ENCODE measurements around the gene TELO2. TPM values are rescaled to one million over a fixed set of nuclear protein-coding genes. Genes with fewer than 3 reads are reported as not detected.

The TELO2 gene
- total RNA-seq, 1 donor from 2014 or later: 110 TPM

DNA sequence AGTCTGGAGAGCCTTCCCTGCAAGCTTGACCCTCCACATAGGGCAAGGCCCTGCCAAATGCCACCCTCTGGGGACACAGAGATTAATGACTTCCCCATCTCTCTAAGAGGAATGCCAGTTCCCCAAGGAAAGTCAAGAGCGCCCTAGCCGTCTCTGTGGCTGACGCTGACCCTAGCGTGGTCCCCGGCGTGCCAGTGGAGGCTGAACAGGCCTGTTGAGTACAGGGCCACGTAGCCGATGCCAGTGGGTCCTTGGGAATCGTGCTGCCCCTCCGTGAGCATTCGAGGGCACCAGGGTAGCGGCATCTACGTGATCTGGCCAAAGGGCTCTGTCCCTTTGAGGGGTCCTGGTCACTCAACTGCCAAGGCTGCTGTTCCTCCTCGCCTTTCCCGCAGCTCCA, 57.5 kb downstream of the TELO2 start:
- H3K4me1 ChIP-seq: peaks cover 16 to 54% of the 10 kb centered on the region in 2 donors
- H3K36me3 ChIP-seq: peaks cover 22 to 37% of the 10 kb centered on the region in 2 donors
- intact Hi-C loops (cut with DNase I): no loop called here

DNA sequence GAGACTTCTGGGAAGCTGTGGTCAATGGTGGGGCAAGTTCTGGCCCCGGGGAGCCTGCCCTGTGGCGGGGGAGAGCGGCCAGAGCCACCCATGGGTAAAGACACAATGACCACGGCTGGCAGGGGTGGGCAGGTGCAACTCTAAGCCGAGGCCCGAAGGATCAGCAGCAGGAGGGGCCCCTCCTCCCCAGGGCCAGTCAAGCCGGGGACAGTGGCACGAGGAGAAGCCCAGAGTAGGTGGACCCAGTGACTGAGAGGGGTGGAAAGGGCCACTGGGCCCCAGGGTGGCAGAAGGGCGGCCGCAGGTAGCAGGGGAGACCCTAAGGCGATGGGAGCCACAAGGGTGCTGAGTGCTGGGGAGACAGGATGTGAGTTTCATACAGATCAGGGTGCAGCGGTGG, 58.0 kb downstream of the TELO2 start:
- H3K4me3 ChIP-seq: no peak overlapping the region
- H3K4me1 ChIP-seq: peaks cover 12 to 51% of the 10 kb centered on the region in 2 donors
- H3K27me3 ChIP-seq: no peaks in the 10 kb centered on the region
- DNase-seq (ENCODE audit: low spot score in 2 of 2): no peak
- H3K36me3 ChIP-seq: peaks cover 27 to 42% of the 10 kb centered on the region in 2 donors
- H3K9me3 ChIP-seq: no peaks in the 10 kb centered on the region
- intact Hi-C loops (cut with DNase I): no loop called here
- TF ChIP-seq, protein P1, sequence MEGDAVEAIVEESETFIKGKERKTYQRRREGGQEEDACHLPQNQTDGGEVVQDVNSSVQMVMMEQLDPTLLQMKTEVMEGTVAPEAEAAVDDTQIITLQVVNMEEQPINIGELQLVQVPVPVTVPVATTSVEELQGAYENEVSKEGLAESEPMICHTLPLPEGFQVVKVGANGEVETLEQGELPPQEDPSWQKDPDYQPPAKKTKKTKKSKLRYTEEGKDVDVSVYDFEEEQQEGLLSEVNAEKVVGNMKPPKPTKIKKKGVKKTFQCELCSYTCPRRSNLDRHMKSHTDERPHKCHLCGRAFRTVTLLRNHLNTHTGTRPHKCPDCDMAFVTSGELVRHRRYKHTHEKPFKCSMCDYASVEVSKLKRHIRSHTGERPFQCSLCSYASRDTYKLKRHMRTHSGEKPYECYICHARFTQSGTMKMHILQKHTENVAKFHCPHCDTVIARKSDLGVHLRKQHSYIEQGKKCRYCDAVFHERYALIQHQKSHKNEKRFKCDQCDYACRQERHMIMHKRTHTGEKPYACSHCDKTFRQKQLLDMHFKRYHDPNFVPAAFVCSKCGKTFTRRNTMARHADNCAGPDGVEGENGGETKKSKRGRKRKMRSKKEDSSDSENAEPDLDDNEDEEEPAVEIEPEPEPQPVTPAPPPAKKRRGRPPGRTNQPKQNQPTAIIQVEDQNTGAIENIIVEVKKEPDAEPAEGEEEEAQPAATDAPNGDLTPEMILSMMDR (IDR thresholded peaks at IDR 0.05): no peak
- peak overlapping the region; percentile 25 to 92 for H3K27ac ChIP-seq

More for the DNA sequence above, 57.5 kb downstream of the TELO2 start:
- TF ChIP-seq, protein P1 (IDR thresholded peaks at IDR 0.05): no peak
- no peak for DNase-seq (ENCODE audit: low spot score in 2 of 2)
- H3K27me3 ChIP-seq: no peaks in the 10 kb centered on the region
- no peaks in the 10 kb centered on the region for H3K9me3 ChIP-seq
- H3K27ac ChIP-seq: peak overlapping the region; percentile 25 to 92
- no peak overlapping the region for H3K4me3 ChIP-seq

DNA sequence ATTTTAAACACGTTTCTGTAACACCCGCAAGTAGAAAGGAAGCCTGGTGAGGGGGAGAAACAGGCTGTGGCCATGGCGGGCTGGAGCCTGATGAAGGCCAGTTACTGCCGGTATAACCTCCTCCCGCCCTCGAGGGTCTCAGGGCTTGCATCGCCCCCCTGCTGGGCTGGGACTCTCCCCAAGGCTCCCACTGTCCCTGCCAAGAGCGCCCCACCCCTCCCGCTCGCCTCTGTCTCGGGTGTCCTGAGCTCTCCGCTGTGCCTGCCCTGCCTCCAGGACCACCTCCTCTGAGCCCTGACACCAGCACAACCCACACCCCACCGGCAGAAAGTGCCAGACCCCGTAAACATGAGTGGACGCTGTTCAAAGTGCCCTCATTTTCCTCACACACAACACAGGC, 59.0 kb downstream of the TELO2 start:
- TF ChIP-seq, protein P1 (IDR thresholded peaks at IDR 0.05): no peak
- intact Hi-C loops (cut with DNase I): no loop called here
- peaks cover 7 to 45% of the 10 kb centered on the region in 2 donors for H3K4me1 ChIP-seq
- DNase-seq (ENCODE audit: low spot score in 2 of 2): no peak
- H3K36me3 ChIP-seq: peaks cover 36 to 49% of the 10 kb centered on the region in 2 donors
- H3K4me3 ChIP-seq: no peak overlapping the region
- H3K27me3 ChIP-seq: no peaks in the 10 kb centered on the region
- H3K27ac ChIP-seq: peak overlapping the region in 1 of 2 donors; percentile 92
- no peaks in the 10 kb centered on the region for H3K9me3 ChIP-seq

DNA sequence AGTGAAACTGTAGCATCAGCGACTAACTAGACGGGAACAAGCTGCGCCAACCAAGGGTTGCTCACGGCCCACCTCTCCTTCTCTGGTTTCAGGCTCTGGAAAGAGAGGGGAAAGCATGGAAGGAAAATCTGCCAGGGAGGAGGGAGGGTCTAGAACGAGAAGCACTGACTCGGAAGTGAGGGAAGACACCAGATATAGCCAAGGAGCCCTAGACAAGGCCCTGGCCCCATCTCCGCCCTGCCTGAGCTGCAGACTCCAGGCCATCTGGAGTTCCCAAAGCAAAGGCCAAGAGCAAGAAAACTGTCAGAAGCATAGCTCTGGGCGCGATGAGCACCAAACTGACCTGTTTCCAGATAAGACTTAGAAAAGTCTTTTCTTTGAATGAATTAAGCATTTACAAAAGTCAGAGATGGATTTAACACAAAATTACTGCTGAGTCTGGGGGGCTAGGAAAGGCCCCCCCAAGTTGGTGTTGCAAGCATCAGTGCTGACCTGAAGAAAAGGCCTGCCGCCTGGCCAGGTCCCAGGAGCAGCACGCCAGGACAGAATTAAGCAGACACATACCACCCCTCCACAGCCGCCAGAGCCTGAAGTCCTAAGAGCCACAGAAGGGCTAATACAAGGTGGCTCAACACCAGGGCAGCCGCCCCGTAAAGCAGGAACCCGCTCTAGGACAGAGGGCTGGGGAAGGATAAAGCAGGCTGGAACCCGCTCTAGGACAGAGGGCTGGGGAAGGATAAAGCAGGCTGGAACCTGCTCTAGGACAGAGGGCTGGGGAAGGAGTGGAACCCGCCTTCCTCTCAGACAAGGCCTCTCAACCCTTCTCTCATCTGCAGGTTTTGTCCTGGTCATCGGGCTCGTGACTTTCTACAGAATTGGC, 61.0 kb downstream of the TELO2 start:
- no peaks in the 10 kb centered on the region for H3K9me3 ChIP-seq
- no peaks in the 10 kb centered on the region for H3K27me3 ChIP-seq
- DNase-seq (ENCODE audit: low spot score in 2 of 2): no peak
- H3K27ac ChIP-seq: peak overlapping the region in 1 of 2 donors; percentile 1
- H3K36me3 ChIP-seq: peaks cover 39 to 64% of the 10 kb centered on the region in 2 donors
- H3K4me1 ChIP-seq: peaks cover 0 to 26% of the 10 kb centered on the region in 2 donors
- TF ChIP-seq, protein P1 (IDR thresholded peaks at IDR 0.05): no peak
- intact Hi-C loops (cut with DNase I): no loop called here
- no peak overlapping the region for H3K4me3 ChIP-seq

DNA sequence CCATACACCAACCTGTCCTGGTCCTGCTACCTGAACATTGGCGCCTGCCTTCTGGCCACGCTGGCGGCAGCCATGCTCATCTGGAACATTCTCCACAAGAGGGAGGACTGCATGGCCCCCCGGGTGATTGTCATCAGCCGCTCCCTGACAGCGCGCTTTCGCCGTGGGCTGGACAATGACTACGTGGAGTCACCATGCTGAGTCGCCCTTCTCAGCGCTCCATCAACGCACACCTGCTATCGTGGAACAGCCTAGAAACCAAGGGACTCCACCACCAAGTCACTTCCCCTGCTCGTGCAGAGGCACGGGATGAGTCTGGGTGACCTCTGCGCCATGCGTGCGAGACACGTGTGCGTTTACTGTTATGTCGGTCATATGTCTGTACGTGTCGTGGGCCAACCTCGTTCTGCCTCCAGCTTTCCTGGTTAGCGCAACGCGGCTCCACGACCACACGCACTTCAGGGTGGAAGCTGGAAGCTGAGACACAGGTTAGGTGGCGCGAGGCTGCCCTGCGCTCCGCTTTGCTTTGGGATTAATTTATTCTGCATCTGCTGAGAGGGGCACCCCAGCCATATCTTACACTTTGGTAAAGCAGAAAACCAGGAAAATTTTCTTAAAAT, 61.8 kb downstream of the TELO2 start:
- intact Hi-C loops (cut with DNase I): no loop called here
- TF ChIP-seq, protein P1 (IDR thresholded peaks at IDR 0.05): no peak
- Histone ChIP-seq H3K27ac (peak overlapping the region in 1 of 2 donors; percentile 1), H3K27me3 (no peaks in the 10 kb centered on the region), H3K9me3 (no peaks in the 10 kb centered on the region), H3K4me1 (peaks cover 0 to 18% of the 10 kb centered on the region in 2 donors), H3K36me3 (peaks cover 38 to 71% of the 10 kb centered on the region in 2 donors), H3K4me3 (no peak overlapping the region)
- no peak for DNase-seq (ENCODE audit: low spot score in 2 of 2)
